Measurements from ENCODE around the gene HS3ST4.

- TF ChIP-seq EZH2 (IDR thresholded peaks at IDR 0.05; ENCODE audit: insufficient read depth, poor library complexity, severe bottlenecking) (no peak), EZH2phosphoT487 (IDR thresholded peaks at IDR 0.05; ENCODE audit: insufficient read depth, low read depth) (no peak)
These were observed 202.3 kb downstream of the HS3ST4 start for GRCh38 chr16:25894093-25894492.
